HEK293 (cell line): ENCODE measurements around the gene PPP5C.
"Not testable (repeated sequence)": the region's sequence is repeated elsewhere in the genome, so short reads cannot be mapped to it uniquely, and the experiment has no call there.

ENCODE experiments used
- CTCF ChIA-PET: fragments of 350-600 bp; formaldehyde crosslinking; extraction: SDS; loops from one replicate; lab custom pipeline; 2021; ENCODE audit warnings: antibody characterized with exemption; lab: Yijun Ruan, JAX
- POLR2A ChIA-PET: fragments of 300-600 bp; formaldehyde crosslinking; extraction: SDS; loops from one replicate; lab custom pipeline; 2020; ENCODE audit warnings: antibody characterized with exemption, inconsistent platforms; lab: Yijun Ruan, JAX
- H3K27ac ChIP-seq: fragments of 200-500 bp; sonication (Bioruptor generic); 2 replicates; pipeline ENCODE4 v1.5.1; 2014; ENCODE audit warnings: low read depth, low read length, control low read depth, inconsistent platforms; ENCODE audit errors: extremely low read depth
- H3K36me3 ChIP-seq, 2 experiments: fragments of 200-500 bp in 1 of 2; sonication (Bioruptor generic) in 1 of 2; 1 replicate in 1 of 2; 2 replicates in 1 of 2; pipeline ENCODE4 v1.5.1; 2014 to 2017; ENCODE audit warnings: inconsistent platforms in 2 of 2, low read length in 2 of 2; ENCODE audit not compliant: control insufficient read depth in 2 of 2, insufficient read depth in 1 of 2
- H3K4me1 ChIP-seq: fragments of 200-500 bp; sonication (Bioruptor generic); 2 replicates; pipeline ENCODE4 v1.5.1; 2014; ENCODE audit warnings: mild to moderate bottlenecking, low read length, inconsistent platforms; ENCODE audit not compliant: control insufficient read depth, insufficient read depth
- H3K4me3 ChIP-seq: 2 replicates; pipeline ENCODE4 v1.5.1; 2011; ENCODE audit warnings: low read depth, mild to moderate bottlenecking, control low read depth, low read length, moderate library complexity
- H3K9me3 ChIP-seq: fragments of 200-500 bp; sonication (Bioruptor generic); 2 replicates; pipeline ENCODE4 v1.5.1; 2014; ENCODE audit warnings: low read depth, low read length, inconsistent platforms; ENCODE audit not compliant: control insufficient read depth, insufficient read depth
- GLI4 ChIP-seq: fragments of 450-650 bp; formaldehyde crosslinking; IDR thresholded peaks from 2 replicates; pipeline ENCODE4 v1.5.1; 2016; ENCODE audit warnings: missing biosample characterization, missing genetic modification characterization
- OSR2 ChIP-seq: fragments of 450-650 bp; formaldehyde crosslinking; IDR thresholded peaks from 2 replicates; pipeline ENCODE4 v1.5.1; 2016; ENCODE audit warnings: missing biosample characterization, missing genetic modification characterization
- TCF7L2 ChIP-seq: IDR thresholded peaks from 2 replicates; pipeline ENCODE4 v1.6.1; 2011; ENCODE audit warnings: low read depth, mild to moderate bottlenecking, inconsistent platforms, low read length, moderate library complexity, borderline replicate concordance
- TRIM28 ChIP-seq: IDR thresholded peaks from 2 replicates; pipeline ENCODE4 v1.6.1; 2011; ENCODE audit warnings: low read length, control low read depth, borderline replicate concordance
- ZBTB44 ChIP-seq: fragments of 450-650 bp; IDR thresholded peaks from 2 replicates; pipeline ENCODE4 v1.5.1; 2018; ENCODE audit warnings: missing biosample characterization, mild to moderate bottlenecking, missing genetic modification characterization
- ZEB2 ChIP-seq: fragments of 450-650 bp; formaldehyde crosslinking; IDR thresholded peaks from 2 replicates; pipeline ENCODE4 v1.5.1; 2016; ENCODE audit warnings: missing biosample characterization, missing genetic modification characterization
- ZNF112 ChIP-seq: fragments of 450-650 bp; formaldehyde crosslinking; IDR thresholded peaks from 2 replicates; pipeline ENCODE4 v1.5.0; 2017; ENCODE audit warnings: missing biosample characterization, missing genetic modification characterization
- ZNF140 ChIP-seq: fragments of 450-650 bp; formaldehyde crosslinking; IDR thresholded peaks from 2 replicates; pipeline ENCODE4 v1.5.1; 2016; ENCODE audit warnings: missing biosample characterization, missing genetic modification characterization
- ZNF157 ChIP-seq: fragments of 450-650 bp; formaldehyde crosslinking; IDR thresholded peaks from 2 replicates; pipeline ENCODE4 v1.5.1; 2016; ENCODE audit warnings: missing biosample characterization, missing genetic modification characterization
- ZNF16 ChIP-seq: fragments of 450-650 bp; formaldehyde crosslinking; IDR thresholded peaks from 2 replicates; pipeline ENCODE4 v1.5.1; 2016; ENCODE audit warnings: low read depth, missing biosample characterization, missing genetic modification characterization
- ZNF169 ChIP-seq: fragments of 450-650 bp; formaldehyde crosslinking; IDR thresholded peaks from 2 replicates; pipeline ENCODE4 v1.5.1; 2016; ENCODE audit warnings: missing biosample characterization, missing genetic modification characterization
- ZNF2 ChIP-seq: fragments of 450-650 bp; formaldehyde crosslinking; IDR thresholded peaks from 2 replicates; pipeline ENCODE4 v1.5.1; 2016; ENCODE audit warnings: missing biosample characterization, missing genetic modification characterization
- ZNF223 ChIP-seq: fragments of 450-650 bp; formaldehyde crosslinking; IDR thresholded peaks from 2 replicates; pipeline ENCODE4 v1.5.1; 2016; ENCODE audit warnings: missing biosample characterization, missing genetic modification characterization
- ZNF26 ChIP-seq: fragments of 450-650 bp; formaldehyde crosslinking; IDR thresholded peaks from 2 replicates; pipeline ENCODE4 v1.5.1; 2016; ENCODE audit warnings: missing biosample characterization, missing genetic modification characterization
- ZNF37A ChIP-seq: fragments of 450-650 bp; IDR thresholded peaks from 2 replicates; pipeline ENCODE4 v1.5.1; 2018; ENCODE audit warnings: missing biosample characterization, missing genetic modification characterization
- ZNF549 ChIP-seq: fragments of 450-650 bp; IDR thresholded peaks from 2 replicates; pipeline ENCODE4 v1.5.1; 2018; ENCODE audit warnings: missing biosample characterization, missing genetic modification characterization, mild to moderate bottlenecking, inconsistent platforms, moderate library complexity
- ZNF623 ChIP-seq: fragments of 450-650 bp; formaldehyde crosslinking; IDR thresholded peaks from 2 replicates; pipeline ENCODE4 v1.5.1; 2016; ENCODE audit warnings: missing biosample characterization, missing genetic modification characterization
- ZNF624 ChIP-seq: fragments of 450-650 bp; formaldehyde crosslinking; IDR thresholded peaks from 2 replicates; pipeline ENCODE4 v1.5.1; 2017; ENCODE audit warnings: missing biosample characterization, missing genetic modification characterization
- ZNF670 ChIP-seq: fragments of 450-650 bp; formaldehyde crosslinking; IDR thresholded peaks from 2 replicates; pipeline ENCODE4 v1.5.1; 2016; ENCODE audit warnings: missing biosample characterization, missing genetic modification characterization, low read depth
- ZNF747 ChIP-seq: fragments of 450-650 bp; formaldehyde crosslinking; IDR thresholded peaks from 2 replicates; pipeline ENCODE4 v1.5.1; 2016; ENCODE audit warnings: missing biosample characterization, missing genetic modification characterization
- ZNF830 ChIP-seq: fragments of 450-650 bp; IDR thresholded peaks from 2 replicates; pipeline ENCODE4 v1.5.0; 2018; ENCODE audit warnings: missing biosample characterization, missing genetic modification characterization, low read depth, mild to moderate bottlenecking, moderate library complexity
- ZXDB ChIP-seq: fragments of 450-650 bp; formaldehyde crosslinking; IDR thresholded peaks from 2 replicates; pipeline ENCODE4 v1.5.1; 2016; ENCODE audit warnings: missing biosample characterization, missing genetic modification characterization
- TF ChIP-seq, protein P1 (sequence below): fragments of 450-650 bp; formaldehyde crosslinking; IDR thresholded peaks from 2 replicates; pipeline ENCODE4 v1.5.1; 2017; ENCODE audit warnings: missing biosample characterization, mild to moderate bottlenecking, missing genetic modification characterization, moderate library complexity
- TF ChIP-seq, protein P2 (sequence below): fragments of 450-650 bp; formaldehyde crosslinking; IDR thresholded peaks from 2 replicates; pipeline ENCODE4 v1.5.1; 2016; ENCODE audit warnings: missing biosample characterization, missing genetic modification characterization
- TF ChIP-seq, protein P3 (sequence below): fragments of 450-650 bp; formaldehyde crosslinking; IDR thresholded peaks from 2 replicates; pipeline ENCODE4 v1.5.1; 2017; ENCODE audit warnings: missing biosample characterization, missing genetic modification characterization
- TF ChIP-seq, protein P4 (sequence below): fragments of 450-650 bp; formaldehyde crosslinking; IDR thresholded peaks from 2 replicates; pipeline ENCODE4 v1.5.1; 2016; ENCODE audit warnings: missing biosample characterization, missing genetic modification characterization
- TF ChIP-seq, protein P5 (sequence below): fragments of 450-650 bp; formaldehyde crosslinking; IDR thresholded peaks from 2 replicates; pipeline ENCODE4 v1.5.1; 2016; ENCODE audit warnings: missing biosample characterization, missing genetic modification characterization

PPP5C gene

GRCh38 chr19:46320559-46320958, 26.3 kb upstream of the PPP5C start (continued):
- TF ChIP-seq, protein P1, sequence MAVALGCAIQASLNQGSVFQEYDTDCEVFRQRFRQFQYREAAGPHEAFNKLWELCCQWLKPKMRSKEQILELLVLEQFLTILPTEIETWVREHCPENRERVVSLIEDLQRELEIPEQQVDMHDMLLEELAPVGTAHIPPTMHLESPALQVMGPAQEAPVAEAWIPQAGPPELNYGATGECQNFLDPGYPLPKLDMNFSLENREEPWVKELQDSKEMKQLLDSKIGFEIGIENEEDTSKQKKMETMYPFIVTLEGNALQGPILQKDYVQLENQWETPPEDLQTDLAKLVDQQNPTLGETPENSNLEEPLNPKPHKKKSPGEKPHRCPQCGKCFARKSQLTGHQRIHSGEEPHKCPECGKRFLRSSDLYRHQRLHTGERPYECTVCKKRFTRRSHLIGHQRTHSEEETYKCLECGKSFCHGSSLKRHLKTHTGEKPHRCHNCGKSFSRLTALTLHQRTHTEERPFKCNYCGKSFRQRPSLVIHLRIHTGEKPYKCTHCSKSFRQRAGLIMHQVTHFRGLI (tag by site-specific recombination), result no peak
- TF ChIP-seq ZBTB44, result no peak
- TF ChIP-seq GLI4 (tag by site-specific recombination), result no peak
- TF ChIP-seq ZNF169 (tag by site-specific recombination), result no peak
- TF ChIP-seq, protein P2, sequence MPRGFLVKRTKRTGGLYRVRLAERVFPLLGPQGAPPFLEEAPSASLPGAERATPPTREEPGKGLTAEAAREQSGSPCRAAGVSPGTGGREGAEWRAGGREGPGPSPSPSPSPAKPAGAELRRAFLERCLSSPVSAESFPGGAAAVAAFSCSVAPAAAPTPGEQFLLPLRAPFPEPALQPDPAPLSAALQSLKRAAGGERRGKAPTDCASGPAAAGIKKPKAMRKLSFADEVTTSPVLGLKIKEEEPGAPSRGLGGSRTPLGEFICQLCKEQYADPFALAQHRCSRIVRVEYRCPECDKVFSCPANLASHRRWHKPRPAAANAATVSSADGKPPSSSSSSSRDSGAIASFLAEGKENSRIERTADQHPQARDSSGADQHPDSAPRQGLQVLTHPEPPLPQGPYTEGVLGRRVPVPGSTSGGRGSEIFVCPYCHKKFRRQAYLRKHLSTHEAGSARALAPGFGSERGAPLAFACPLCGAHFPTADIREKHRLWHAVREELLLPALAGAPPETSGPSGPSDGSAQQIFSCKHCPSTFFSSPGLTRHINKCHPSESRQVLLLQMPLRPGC (tag by site-specific recombination), result no peak
- TF ChIP-seq TCF7L2, result no peak
- no peak for TF ChIP-seq ZNF549
- TF ChIP-seq ZNF16 (tag by site-specific recombination), result 0 out of 2 replicates have a peak, but pooled peaks have one; percentile 38
- no peak for TF ChIP-seq ZNF140
- no peak for TF ChIP-seq ZNF830 (tag by site-specific recombination)
- TF ChIP-seq, protein P3, sequence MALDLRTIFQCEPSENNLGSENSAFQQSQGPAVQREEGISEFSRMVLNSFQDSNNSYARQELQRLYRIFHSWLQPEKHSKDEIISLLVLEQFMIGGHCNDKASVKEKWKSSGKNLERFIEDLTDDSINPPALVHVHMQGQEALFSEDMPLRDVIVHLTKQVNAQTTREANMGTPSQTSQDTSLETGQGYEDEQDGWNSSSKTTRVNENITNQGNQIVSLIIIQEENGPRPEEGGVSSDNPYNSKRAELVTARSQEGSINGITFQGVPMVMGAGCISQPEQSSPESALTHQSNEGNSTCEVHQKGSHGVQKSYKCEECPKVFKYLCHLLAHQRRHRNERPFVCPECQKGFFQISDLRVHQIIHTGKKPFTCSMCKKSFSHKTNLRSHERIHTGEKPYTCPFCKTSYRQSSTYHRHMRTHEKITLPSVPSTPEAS (tag by site-specific recombination), result no peak
- no peak for TF ChIP-seq ZNF747
- TF ChIP-seq ZNF623 (tag by site-specific recombination), result peak; percentile 98
- TF ChIP-seq, all 188 proteins: peak for 4

- H3K9me3 ChIP-seq, result no peaks in the 10 kb centered on the region; the same call in 1 of the 2 replicates
- H3K4me3 ChIP-seq, result no peak overlapping the region
- TF ChIP-seq ZNF37A (no peak), ZNF157 (tag by site-specific recombination) (no peak), ZNF624 (tag by site-specific recombination) (no peak), ZNF112 (no peak), ZXDB (no peak), OSR2 (no peak), ZNF2 (tag by site-specific recombination) (no peak), ZEB2 (tag by site-specific recombination) (no peak), TRIM28 (no peak), ZNF26 (tag by site-specific recombination) (no peak), ZNF670 (tag by site-specific recombination) (no peak), ZNF223 (tag by site-specific recombination) (no peak)
- TF ChIP-seq, protein P4, sequence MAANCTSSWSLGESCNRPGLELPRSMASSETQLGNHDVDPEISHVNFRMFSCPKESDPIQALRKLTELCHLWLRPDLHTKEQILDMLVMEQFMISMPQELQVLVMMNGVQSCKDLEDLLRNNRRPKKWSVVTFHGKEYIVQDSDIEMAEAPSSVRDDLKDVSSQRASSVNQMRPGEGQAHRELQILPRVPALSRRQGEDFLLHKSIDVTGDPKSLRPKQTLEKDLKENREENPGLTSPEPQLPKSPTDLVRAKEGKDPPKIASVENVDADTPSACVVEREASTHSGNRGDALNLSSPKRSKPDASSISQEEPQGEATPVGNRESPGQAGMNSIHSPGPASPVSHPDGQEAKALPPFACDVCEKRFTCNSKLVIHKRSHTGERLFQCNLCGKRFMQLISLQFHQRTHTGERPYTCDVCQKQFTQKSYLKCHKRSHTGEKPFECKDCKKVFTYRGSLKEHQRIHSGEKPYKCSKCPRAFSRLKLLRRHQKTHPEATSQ (tag by site-specific recombination), result no peak
- TF ChIP-seq, protein P5, sequence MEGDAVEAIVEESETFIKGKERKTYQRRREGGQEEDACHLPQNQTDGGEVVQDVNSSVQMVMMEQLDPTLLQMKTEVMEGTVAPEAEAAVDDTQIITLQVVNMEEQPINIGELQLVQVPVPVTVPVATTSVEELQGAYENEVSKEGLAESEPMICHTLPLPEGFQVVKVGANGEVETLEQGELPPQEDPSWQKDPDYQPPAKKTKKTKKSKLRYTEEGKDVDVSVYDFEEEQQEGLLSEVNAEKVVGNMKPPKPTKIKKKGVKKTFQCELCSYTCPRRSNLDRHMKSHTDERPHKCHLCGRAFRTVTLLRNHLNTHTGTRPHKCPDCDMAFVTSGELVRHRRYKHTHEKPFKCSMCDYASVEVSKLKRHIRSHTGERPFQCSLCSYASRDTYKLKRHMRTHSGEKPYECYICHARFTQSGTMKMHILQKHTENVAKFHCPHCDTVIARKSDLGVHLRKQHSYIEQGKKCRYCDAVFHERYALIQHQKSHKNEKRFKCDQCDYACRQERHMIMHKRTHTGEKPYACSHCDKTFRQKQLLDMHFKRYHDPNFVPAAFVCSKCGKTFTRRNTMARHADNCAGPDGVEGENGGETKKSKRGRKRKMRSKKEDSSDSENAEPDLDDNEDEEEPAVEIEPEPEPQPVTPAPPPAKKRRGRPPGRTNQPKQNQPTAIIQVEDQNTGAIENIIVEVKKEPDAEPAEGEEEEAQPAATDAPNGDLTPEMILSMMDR (tag by site-specific recombination), result no peak
- no peaks in the 10 kb centered on the region for H3K36me3 ChIP-seq
- CTCF ChIA-PET, result interaction anchor here (0.8 kb wide), 1 partner anchor 25 kb away, joined by 4 read pairs; the partner anchor contains the start of gene PPP5C
- POLR2A ChIA-PET, result no interaction called here
- H3K4me1 ChIP-seq, result no peaks in the 10 kb centered on the region
- H3K27ac ChIP-seq, result no peak overlapping the region
Measured at GRCh38 chr19:46321653-46322052, 25.2 kb upstream of the PPP5C start.

- H3K9me3 ChIP-seq, POLR2A ChIA-PET, H3K4me1 ChIP-seq, CTCF ChIA-PET, H3K27ac ChIP-seq, H3K4me3 ChIP-seq, H3K36me3 ChIP-seq: not testable (repeated sequence)
Measured at GRCh38 chr19:46323227-46323626, 23.7 kb upstream of the PPP5C start.
